H1 (cell line): Measurements from ENCODE around the gene CUL1. TPM values are rescaled to one million over a fixed set of nuclear protein-coding genes. Genes with fewer than 3 reads are reported as not detected.

Source experiments
- BACH1 ChIP-seq: IDR thresholded peaks from 2 replicates; pipeline ENCODE4 v1.6.1; 2012; ENCODE audit warnings: low read length, improper control_type of control experiment
- CHD1 ChIP-seq: IDR thresholded peaks from 2 replicates; pipeline ENCODE4 v1.6.1; 2012; ENCODE audit warnings: low read depth, low read length, improper control_type of control experiment
- HDAC2 ChIP-seq, 2 experiments: fragments of 300-600 bp in 1 of 2; sonication (generic) in 1 of 2; IDR thresholded peaks; 2 replicates each; pipeline ENCODE4 v1.6.1; 2011 to 2012; ENCODE audit warnings: low read depth in 2 of 2, low read length in 2 of 2, mild to moderate bottlenecking in 2 of 2, moderate library complexity in 2 of 2, borderline replicate concordance in 1 of 2, inconsistent platforms in 1 of 2
- HDAC6 ChIP-seq: IDR thresholded peaks from one replicate; pipeline ENCODE4 v1.7.1; 2012; ENCODE audit warnings: low read depth, mild to moderate bottlenecking, inconsistent platforms, low read length, moderate library complexity
- JUND ChIP-seq: IDR thresholded peaks from 2 replicates; pipeline ENCODE4 v1.6.1; 2011; ENCODE audit warnings: mild to moderate bottlenecking, improper control_type of control experiment, low read length
- KDM5A ChIP-seq: fragments of 200-600 bp; IDR thresholded peaks from 2 replicates; pipeline ENCODE4 v1.7.1; 2012; ENCODE audit warnings: mild to moderate bottlenecking, low read length, inconsistent platforms, mixed read lengths
- POU5F1 ChIP-seq: IDR thresholded peaks from 2 replicates; pipeline ENCODE4 v1.6.1; 2011; ENCODE audit warnings: low read depth, mild to moderate bottlenecking, low read length, moderate library complexity
- TBP ChIP-seq: IDR thresholded peaks from 2 replicates; pipeline ENCODE4 v1.6.1; 2011; ENCODE audit warnings: low read depth, low read length, improper control_type of control experiment
- polyA plus RNA-seq, 7 experiments: library from polyadenylated mRNA; depleted of rRNA in 3 of 7; stranded (reverse) in 5 of 7; unstranded in 2 of 7; fragments of >200 nt in 5 of 7; fragments of 200-250 nt in 2 of 7; gene quantifications; 1 replicate in 5 of 7; 2 replicates in 1 of 7; 4 replicates in 1 of 7; pipeline versions ENCODE4 v1.2.1 to v1.2.3, GENCODE V29; 2011 to 2013; ENCODE audit warnings: missing spikeins in 2 of 7, mixed read lengths in 2 of 7
- total RNA-seq: library from RNA; stranded (reverse); fragmentation: NEBNext Ultra II Directional; extraction: Animal tissue kit (Norgen Biotek cat#: 25700); gene quantifications from 2 replicates; pipeline ENCODE4 v1.2.1, GENCODE V29; 2021
- TF ChIP-seq, protein P1 (sequence below), 3 experiments: IDR thresholded peaks; 1 replicate in 2 of 3; 2 replicates in 1 of 3; pipeline versions ENCODE4 v1.5.1 to v1.6.1; 2011; ENCODE audit warnings: low read length in 3 of 3, mild to moderate bottlenecking in 3 of 3, inconsistent platforms in 2 of 3, low read depth in 1 of 3, moderate library complexity in 1 of 3; ENCODE audit not compliant: insufficient read depth in 1 of 3; ENCODE audit errors: control extremely low read depth in 1 of 3

CUL1 gene
- total and polyA plus RNA-seq, 2 of the 8 experiments (the other 6 are each of a cell fraction or from before 2014, with no cell fraction given), result 33.0 to 77.3 TPM

DNA sequence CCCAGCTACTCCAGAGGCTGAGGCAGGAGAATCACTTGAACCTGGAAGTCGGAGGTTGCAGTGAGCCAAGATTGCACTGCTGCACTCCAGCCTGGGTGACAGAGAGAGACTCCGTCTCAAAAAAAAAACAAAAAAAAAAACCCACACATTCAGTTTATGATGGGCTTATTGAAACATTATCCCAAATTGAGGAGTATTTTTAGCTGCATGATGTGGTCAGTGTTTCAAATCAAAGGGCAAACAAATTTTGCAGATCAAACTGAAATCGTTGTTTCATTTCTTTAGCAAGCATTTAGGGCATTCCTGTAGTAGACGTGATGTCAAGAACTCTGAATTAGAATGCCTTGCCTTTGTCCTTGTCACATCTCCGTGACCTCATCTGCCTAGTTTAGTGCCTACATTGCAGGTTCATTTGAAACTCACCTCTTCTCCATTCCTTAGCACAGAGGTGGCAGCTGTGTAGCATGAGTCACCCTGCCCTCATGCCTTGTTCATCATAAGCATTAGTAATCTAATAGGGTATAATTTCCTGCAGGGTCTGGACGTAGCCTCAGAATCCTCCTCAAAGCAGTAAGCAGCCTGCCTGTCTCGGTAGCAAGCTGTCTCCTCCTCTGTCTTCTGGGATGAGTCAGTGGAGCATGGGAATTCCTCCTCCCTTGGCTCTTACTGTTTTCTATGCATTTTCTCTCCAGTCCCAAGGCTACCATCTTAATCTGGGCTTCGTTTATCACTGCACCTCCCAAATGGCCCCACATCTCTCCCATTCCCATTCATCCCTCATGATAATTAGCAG is 73.8 kb downstream of the CUL1 start (continued):
- TF ChIP-seq HDAC6 (no peak), HDAC2 (IDR thresholded peaks at IDR 0.05; ENCODE audit: borderline replicate concordance in 1 of 2, low read depth in 2 of 2, low read length in 2 of 2) (no peak), POU5F1 (no peak), BACH1 (no peak), CHD1 (no peak), KDM5A (no peak), TBP (no peak), JUND (no peak)
- TF ChIP-seq, protein P1, sequence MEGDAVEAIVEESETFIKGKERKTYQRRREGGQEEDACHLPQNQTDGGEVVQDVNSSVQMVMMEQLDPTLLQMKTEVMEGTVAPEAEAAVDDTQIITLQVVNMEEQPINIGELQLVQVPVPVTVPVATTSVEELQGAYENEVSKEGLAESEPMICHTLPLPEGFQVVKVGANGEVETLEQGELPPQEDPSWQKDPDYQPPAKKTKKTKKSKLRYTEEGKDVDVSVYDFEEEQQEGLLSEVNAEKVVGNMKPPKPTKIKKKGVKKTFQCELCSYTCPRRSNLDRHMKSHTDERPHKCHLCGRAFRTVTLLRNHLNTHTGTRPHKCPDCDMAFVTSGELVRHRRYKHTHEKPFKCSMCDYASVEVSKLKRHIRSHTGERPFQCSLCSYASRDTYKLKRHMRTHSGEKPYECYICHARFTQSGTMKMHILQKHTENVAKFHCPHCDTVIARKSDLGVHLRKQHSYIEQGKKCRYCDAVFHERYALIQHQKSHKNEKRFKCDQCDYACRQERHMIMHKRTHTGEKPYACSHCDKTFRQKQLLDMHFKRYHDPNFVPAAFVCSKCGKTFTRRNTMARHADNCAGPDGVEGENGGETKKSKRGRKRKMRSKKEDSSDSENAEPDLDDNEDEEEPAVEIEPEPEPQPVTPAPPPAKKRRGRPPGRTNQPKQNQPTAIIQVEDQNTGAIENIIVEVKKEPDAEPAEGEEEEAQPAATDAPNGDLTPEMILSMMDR (IDR thresholded peaks at IDR 0.05; ENCODE audit: control extremely low read depth in 1 of 3, insufficient read depth in 1 of 3, low read depth in 1 of 3, low read length in 3 of 3), result no peak
